ENCODE results near the gene MATCAP1. TPM values are rescaled to one million over a fixed set of nuclear protein-coding genes. Genes with fewer than 3 reads are reported as not detected.

Gene MATCAP1
- total and polyA plus RNA-seq, 2 of the 13 experiments (the other 11 are each of a cell fraction or from before 2014, with no cell fraction given), result 11.2 to 24.5 TPM

DNA sequence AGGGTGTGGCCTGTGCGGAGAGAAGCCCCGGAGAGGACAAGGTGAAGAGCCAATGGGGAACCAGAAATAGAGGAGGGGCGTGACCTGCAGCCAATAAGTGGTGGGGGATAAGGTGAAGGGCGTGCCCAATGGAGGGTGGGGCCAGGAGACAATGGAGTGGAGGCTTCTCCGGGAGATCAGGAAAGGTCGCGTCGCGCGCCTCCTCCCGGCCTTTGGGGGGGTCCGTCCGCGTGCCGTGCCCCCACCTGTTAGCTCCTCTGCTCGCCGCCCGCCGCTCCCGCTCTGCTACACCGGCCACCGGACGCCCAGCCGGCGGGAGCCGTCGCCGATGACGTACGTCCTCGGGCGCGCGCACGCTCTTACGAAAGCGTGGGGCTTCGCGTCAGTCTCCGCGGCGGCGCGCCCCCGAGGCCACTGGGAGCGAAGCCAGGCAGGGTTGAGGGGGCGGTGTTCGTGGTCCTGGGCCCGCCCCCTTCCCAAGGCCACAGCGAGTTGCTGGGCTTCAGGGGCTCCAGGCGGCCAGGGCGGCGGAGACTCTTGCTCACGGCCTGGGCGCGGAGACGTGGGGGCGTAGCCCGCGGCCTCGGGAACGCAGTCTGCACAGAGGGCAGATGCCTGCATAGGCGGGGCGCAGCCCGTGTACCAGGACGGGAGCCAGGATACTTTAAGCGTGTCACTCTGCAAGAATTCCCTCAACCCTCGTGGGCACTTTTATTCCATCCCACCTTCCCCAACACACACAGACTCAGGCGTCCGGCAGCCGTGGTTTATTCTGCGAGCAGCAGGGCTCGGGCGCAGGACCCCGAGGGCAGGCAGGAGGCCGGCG, at the start of gene MATCAP1 (continued):
- no peak; the same call in 1 of the 2 replicates for TF ChIP-seq KIAA2018 (CRISPR knock-in tag; IDR thresholded peaks at IDR 0.05; ENCODE audit: borderline replicate concordance)
- no peak for TF ChIP-seq ZBTB43 (CRISPR knock-in tag; conservative IDR thresholded peaks at IDR 0.05)
- TF ChIP-seq NFKB2 (CRISPR knock-in tag; IDR thresholded peaks at IDR 0.05; ENCODE audit: borderline replicate concordance), result peak; percentile 85; the same call in 1 of the 2 replicates
- no peak for TF ChIP-seq NFE2 (CRISPR knock-in tag; IDR thresholded peaks at IDR 0.05)
- TF ChIP-seq XBP1 (CRISPR knock-in tag; IDR thresholded peaks at IDR 0.05), result no peak; the same call in 1 of the 2 replicates
- TF ChIP-seq ZNF33B (CRISPR knock-in tag; IDR thresholded peaks at IDR 0.05), result peak; percentile 73; the same call in 1 of the 2 replicates
- TF ChIP-seq ZNF205 (CRISPR knock-in tag; IDR thresholded peaks at IDR 0.05), result peak; percentile 74
- TF ChIP-seq RFX1 (IDR thresholded peaks at IDR 0.05), result no peak
- peak in 1 of 2 experiments; percentile 24; a peak in 1 of 4 replicates for TF ChIP-seq NR2F1 (CRISPR knock-in tag; IDR thresholded peaks at IDR 0.05)
- no peak for TF ChIP-seq TRIM22 (IDR thresholded peaks at IDR 0.05)
- peak; percentile 68; the same call in 1 of the 2 replicates for TF ChIP-seq ZFP36L1 (CRISPR knock-in tag; IDR thresholded peaks at IDR 0.05)
- no peak for TF ChIP-seq PAF1 (CRISPR knock-in tag; IDR thresholded peaks at IDR 0.05)
- TF ChIP-seq ZNF253 (CRISPR knock-in tag; IDR thresholded peaks at IDR 0.05; ENCODE audit: borderline replicate concordance), result peak; percentile 73
- no peak for TF ChIP-seq ZNF737 (CRISPR knock-in tag; IDR thresholded peaks at IDR 0.05; ENCODE audit: borderline replicate concordance)
- peak; percentile 59 for TF ChIP-seq ZNF883 (CRISPR knock-in tag; IDR thresholded peaks at IDR 0.05; ENCODE audit: not compliant biosample characterization)
- no peak for TF ChIP-seq ELK4 (CRISPR knock-in tag; IDR thresholded peaks at IDR 0.05; ENCODE audit: borderline replicate concordance)
- no peak for TF ChIP-seq ELF4 (CRISPR knock-in tag; IDR thresholded peaks at IDR 0.05; ENCODE audit: borderline replicate concordance)

All from HepG2 (cell line).